HUES6 (cell line): ENCODE data around the gene GRHL1.

Source experiments
- H3K27ac ChIP-seq: 2 replicates; pipeline ENCODE4 v1.7.0; 2013; ENCODE audit warnings: low read depth, mild to moderate bottlenecking, low read length, inconsistent platforms
- H3K27me3 ChIP-seq: 2 replicates; pipeline ENCODE4 v1.6.1; 2013; ENCODE audit warnings: low read length; ENCODE audit not compliant: control insufficient read depth, insufficient read depth
- H3K36me3 ChIP-seq: 2 replicates; pipeline ENCODE4 v1.6.1; 2013; ENCODE audit warnings: low read length; ENCODE audit not compliant: control insufficient read depth, insufficient read depth
- H3K4me1 ChIP-seq: 2 replicates; pipeline ENCODE4 v1.6.1; 2013; ENCODE audit warnings: low read length; ENCODE audit not compliant: control insufficient read depth, insufficient read depth
- H3K4me3 ChIP-seq: 2 replicates; pipeline ENCODE4 v1.5.1; 2013; ENCODE audit warnings: low read depth, low read length
- H3K9ac ChIP-seq: one replicate; pipeline ENCODE4 v1.6.1; 2013; ENCODE audit warnings: mild to moderate bottlenecking, low read length
- H3K9me3 ChIP-seq: 2 replicates; pipeline ENCODE4 v1.6.1; 2013; ENCODE audit warnings: low read depth, low read length; ENCODE audit not compliant: control insufficient read depth, insufficient read depth

Gene GRHL1

DNA sequence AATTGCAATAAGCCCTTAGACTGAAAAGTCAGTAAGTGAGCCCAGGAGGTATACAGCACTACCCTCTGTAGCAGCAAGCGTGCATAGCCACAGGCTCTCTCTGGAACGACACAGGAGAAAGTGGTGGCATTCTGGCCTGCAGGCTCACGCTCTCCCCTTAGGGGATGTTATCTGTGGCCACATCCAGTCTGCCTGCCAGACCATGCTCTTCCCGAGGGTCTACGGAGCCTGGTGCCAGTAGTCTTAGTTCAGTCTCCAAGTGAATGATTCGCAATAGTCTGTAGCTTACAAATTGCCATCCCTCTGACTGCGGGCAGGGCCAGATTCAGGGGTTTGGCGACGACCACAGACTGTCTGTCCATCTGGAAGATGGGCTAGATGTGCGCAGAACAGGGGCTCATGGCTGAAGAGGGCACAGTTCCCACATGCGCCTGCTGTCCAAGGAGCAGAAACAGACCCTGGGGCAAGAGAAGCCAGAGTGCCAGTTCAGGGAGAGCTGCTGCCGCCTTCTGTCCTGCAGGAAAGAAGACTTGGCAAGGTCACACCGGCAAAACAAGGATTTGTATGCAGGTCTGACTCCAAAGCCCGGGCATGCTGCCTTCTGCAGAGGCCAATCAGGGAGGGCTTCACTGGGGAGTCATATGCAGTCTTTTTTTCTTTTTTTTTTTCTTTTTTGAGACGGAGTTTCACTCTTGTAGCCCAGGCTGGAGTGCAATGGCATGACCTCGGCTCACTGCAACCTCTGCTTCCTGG lies 88.3 kb downstream of the GRHL1 start:
- H3K4me3 ChIP-seq, result no peak overlapping the region
- no peaks in the 10 kb centered on the region for H3K27me3 ChIP-seq
- no peaks in the 10 kb centered on the region for H3K9me3 ChIP-seq
- H3K9ac ChIP-seq, result no peak overlapping the region
- no peaks in the 10 kb centered on the region for H3K36me3 ChIP-seq
- H3K27ac ChIP-seq, result no peak overlapping the region
- peaks cover 8% of the 10 kb centered on the region for H3K4me1 ChIP-seq

- Histone ChIP-seq H3K9ac (no peak overlapping the region), H3K9me3 (no peaks in the 10 kb centered on the region), H3K4me1 (peaks cover 8% of the 10 kb centered on the region), H3K27ac (no peak overlapping the region), H3K27me3 (no peaks in the 10 kb centered on the region), H3K4me3 (peak overlapping the region; percentile 55; the same call in 1 of the 2 replicates), H3K36me3 (peaks cover 6% of the 10 kb centered on the region; the same call in 1 of the 2 replicates)
Measured at GRCh38 chr2:10041711-10042110, 90.2 kb downstream of the GRHL1 start.

DNA sequence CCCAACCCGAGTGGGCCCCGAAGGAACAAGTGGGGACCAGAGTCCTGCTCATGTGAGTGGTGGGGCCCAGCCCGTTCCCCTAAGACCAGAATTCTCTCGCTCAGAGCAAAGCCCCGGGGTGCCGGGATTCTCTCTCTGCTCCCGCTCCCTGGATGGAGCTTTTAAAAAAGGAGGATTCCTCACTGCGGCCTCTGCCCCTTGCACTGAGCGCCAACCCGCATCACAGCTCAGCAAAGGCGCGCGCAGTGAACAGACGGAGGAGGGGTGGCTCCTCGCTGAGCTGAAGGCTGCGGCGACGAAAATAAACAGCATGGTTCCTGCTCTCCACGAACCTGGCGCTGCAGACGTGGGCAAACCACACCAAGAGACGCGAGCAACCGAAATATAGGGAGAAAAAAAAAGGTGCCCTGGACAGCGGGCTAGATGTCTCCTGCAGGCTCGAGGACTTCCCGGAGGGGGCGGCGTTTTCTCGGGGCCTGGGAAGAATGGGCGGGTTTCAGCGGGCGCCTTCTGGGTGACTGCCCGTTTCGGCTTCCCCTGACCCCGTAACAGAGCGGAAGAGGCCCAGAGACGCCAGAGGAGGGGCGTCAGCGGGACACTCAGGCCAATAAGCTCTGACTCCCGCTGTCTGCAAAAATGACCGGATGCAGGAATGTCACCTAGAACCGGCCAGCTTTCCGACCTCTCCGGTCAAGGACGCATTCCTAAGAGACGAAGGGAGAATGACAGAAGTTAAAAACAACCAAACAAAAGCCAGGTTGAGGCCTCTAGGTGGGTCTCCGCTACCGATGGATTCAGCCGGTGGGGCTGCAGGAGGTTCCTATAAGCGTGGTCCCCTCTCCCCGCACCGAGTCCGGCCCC lies 91.0 kb downstream of the GRHL1 start:
- H3K27me3 ChIP-seq, result no peaks in the 10 kb centered on the region
- no peaks in the 10 kb centered on the region for H3K9me3 ChIP-seq
- peak overlapping the region; percentile 63 for H3K9ac ChIP-seq
- peak overlapping the region; percentile 55 for H3K4me3 ChIP-seq
- peaks cover 12% of the 10 kb centered on the region for H3K36me3 ChIP-seq
- peaks cover 8% of the 10 kb centered on the region for H3K4me1 ChIP-seq
- H3K27ac ChIP-seq, result peak overlapping the region; percentile 4; the same call in 1 of the 2 replicates

DNA sequence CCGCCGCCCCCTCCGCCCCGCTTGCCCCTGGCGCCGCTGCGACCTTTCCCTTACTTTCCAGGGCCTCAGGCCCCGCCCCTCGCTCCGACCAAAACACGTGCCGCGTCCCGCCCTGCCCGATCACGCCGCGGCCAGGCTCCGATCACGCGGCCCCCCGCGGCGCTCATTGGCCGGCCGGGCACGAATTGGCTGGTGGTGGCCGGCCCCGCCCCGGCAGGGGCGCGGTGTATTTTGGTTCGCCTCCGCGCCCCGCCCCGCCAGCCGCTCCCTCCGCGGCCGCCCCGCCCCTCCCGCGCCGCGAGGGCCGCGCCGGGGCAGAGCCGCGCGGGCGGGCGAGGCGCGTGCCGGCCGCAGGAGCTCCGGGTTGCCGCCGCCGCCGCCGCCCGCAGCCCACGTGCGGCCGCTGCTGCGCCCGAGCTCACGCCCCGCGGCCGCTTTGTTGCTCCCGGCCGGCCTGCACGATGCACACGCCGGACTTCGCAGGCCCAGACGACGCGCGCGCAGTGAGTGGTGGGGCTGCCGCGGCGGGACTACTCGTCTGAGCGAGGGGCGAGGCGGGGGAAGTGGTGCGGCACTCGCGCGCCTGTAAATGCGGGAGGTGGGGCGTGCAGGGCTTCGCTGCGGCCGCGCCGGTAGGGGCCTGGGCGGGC lies 91.9 kb downstream of the GRHL1 start, which contains the start of gene KLF11:
KLF11 (plus strand) TSS at position 295 of the 650 bp plus-strand sequence; CDS start at position 462, 167 bp downstream.
- peak within 1 kb of the TSS; percentile 65 for H3K4me3 ChIP-seq
- H3K27ac ChIP-seq, result peak within 1 kb of the TSS; percentile 4; the same call in 1 of the 2 replicates
- H3K9ac ChIP-seq, result peak within 1 kb of the TSS; percentile 85
- peaks cover 21% of the 10 kb centered on the region for H3K36me3 ChIP-seq
- peaks cover 8% of the 10 kb centered on the region for H3K4me1 ChIP-seq
- H3K27me3 ChIP-seq, result no peaks in the 10 kb centered on the region
- H3K9me3 ChIP-seq, result no peaks in the 10 kb centered on the region

DNA sequence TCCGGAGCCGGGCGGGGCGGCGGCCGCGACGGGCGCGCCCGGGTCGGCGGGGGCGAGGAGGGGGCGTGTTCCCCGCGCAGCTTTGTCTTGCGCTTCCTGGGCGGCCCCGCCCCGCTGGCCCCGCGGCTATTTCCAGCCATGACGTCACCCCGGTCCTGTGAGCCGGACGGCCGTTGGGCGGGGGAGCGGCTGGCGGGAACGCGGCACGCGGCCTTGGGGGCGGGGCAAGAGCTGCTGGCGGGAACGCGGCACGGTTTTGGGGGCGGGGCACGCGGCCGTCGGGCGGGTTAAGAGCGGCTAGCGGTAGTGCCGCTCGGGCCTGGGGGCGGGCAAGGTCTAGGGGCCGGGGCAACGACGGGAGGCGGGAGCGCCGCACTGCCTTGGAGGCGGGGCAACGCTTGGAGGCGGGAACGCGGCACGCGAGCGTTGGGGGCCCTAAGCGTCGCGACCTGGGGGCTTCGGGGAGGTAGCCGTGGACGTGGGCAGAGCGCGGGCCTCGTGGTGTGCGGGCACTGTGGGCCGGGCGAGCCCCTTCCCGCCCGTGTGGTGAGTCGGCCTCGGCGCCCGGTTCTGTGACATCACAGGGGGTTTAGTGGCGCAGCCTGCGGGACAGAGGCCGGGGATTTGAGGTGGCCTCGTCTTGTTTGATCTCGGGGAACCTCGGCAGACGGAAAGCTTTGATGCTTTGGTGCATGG lies 92.6 kb downstream of the GRHL1 start:
- no peaks in the 10 kb centered on the region for H3K9me3 ChIP-seq
- H3K36me3 ChIP-seq, result peaks cover 26% of the 10 kb centered on the region
- peak overlapping the region; percentile 65 for H3K4me3 ChIP-seq
- H3K27ac ChIP-seq, result no peak overlapping the region
- H3K27me3 ChIP-seq, result no peaks in the 10 kb centered on the region
- peaks cover 8% of the 10 kb centered on the region for H3K4me1 ChIP-seq
- H3K9ac ChIP-seq, result peak overlapping the region; percentile 85

GRCh38 chr2:10045561-10046355 lies 94.3 kb downstream of the GRHL1 start:
- Histone ChIP-seq H3K4me1 (peaks cover 8% of the 10 kb centered on the region), H3K27ac (no peak overlapping the region), H3K9me3 (no peaks in the 10 kb centered on the region), H3K36me3 (peaks cover 35% of the 10 kb centered on the region), H3K9ac (no peak overlapping the region), H3K27me3 (no peaks in the 10 kb centered on the region), H3K4me3 (no peak overlapping the region)

DNA sequence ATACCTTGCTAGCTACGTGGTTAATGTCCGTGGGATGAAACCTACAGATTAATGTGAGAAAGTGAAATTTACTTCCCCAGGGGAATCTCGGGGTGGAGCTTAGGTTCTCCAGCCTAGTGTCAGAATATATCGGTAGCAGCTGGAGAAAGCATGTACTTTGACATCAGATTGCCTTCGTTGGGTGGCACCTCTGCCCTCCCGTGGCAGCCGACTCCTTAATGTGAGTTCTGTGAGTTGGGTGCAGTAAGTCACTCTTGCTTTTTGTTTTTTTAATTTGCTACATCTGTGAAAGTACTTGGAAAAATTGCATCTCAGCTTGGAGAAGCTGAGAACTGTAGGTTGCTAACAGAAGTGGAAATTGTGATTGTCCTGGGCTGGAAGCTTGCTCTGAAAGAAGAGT lies 95.4 kb downstream of the GRHL1 start:
- Histone ChIP-seq H3K4me1 (peaks cover 6% of the 10 kb centered on the region), H3K4me3 (no peak overlapping the region), H3K36me3 (peaks cover 37% of the 10 kb centered on the region), H3K27me3 (no peaks in the 10 kb centered on the region), H3K27ac (no peak overlapping the region), H3K9ac (no peak overlapping the region), H3K9me3 (no peaks in the 10 kb centered on the region)

DNA sequence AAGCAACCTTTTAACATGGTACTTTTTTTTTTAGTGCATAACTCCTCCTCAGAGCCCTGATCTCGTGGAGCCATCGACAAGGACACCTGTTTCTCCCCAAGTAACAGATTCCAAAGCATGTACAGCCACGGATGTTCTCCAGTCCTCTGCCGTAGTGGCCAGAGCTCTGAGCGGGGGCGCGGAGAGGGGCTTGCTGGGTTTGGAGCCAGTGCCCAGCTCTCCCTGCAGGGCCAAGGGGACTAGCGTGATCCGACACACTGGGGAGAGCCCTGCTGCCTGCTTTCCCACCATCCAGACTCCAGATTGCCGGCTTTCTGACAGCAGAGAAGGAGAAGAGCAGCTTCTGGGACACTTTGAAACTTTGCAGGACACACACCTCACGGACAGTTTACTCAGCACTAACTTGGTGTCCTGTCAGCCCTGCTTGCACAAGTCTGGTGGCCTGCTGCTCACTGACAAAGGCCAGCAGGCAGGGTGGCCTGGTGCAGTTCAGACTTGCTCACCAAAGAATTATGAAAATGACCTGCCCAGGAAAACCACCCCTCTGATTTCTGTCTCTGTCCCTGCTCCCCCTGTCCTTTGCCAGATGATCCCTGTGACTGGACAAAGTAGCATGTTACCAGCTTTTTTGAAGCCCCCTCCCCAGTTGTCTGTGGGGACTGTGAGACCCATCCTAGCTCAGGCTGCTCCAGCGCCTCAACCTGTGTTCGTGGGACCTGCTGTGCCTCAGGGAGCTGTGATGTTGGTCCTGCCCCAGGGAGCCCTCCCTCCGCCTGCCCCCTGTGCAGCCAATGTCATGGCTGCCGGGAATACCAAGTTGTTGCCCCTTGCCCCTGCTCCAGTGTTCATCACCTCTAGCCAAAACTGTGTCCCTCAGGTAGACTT lies 96.4 kb downstream of the GRHL1 start:
- no peaks in the 10 kb centered on the region for H3K9me3 ChIP-seq
- peaks cover 4% of the 10 kb centered on the region; the same call in 1 of the 2 replicates for H3K4me1 ChIP-seq
- no peak overlapping the region for H3K9ac ChIP-seq
- H3K27me3 ChIP-seq, result no peaks in the 10 kb centered on the region
- H3K36me3 ChIP-seq, result peaks cover 44% of the 10 kb centered on the region
- H3K27ac ChIP-seq, result no peak overlapping the region
- H3K4me3 ChIP-seq, result no peak overlapping the region

DNA sequence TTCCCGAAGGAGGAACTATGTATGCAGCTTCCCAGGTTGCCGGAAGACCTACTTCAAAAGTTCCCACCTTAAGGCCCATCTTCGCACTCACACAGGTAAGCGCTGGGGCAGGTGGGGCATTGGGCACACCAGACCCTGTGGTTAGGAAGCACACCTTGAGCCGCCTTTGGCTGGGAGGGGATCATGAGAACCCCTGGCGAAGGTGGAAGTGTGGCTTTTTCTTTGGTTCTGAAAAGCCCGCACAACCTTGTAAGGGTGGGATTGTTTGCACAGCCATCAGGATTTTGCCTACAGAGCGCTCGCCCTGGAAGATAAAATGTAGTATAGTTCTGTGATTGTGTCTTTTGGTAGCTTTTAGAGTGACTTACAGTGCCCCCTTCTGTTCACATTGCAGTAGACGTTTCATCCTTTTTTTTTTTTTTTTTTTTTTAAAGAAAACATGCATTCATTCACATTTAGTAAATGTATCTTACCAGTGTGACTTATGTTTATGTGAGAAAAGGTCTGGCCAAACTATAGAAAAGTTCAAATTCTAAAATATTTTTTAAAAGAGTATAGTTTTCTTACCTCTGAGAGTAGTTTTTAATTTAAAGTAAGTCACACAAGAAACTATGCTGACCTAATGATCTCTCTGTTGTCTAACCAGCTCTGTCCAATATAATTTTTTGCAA lies 97.1 kb downstream of the GRHL1 start:
- Histone ChIP-seq H3K36me3 (peaks cover 52% of the 10 kb centered on the region), H3K4me1 (peaks cover 10% of the 10 kb centered on the region), H3K9ac (no peak overlapping the region), H3K9me3 (no peaks in the 10 kb centered on the region), H3K27ac (no peak overlapping the region), H3K27me3 (no peaks in the 10 kb centered on the region), H3K4me3 (no peak overlapping the region)
